Effector CD8-positive, alpha-beta T cell (primary cell): Measurements from ENCODE around the gene TCP11L2.

Experiments used
- DNase-seq: peaks from one replicate; lab custom pipeline; 2025; lab: John Stamatoyannopoulos, UW
- total RNA-seq, 4 experiments: gene quantifications; one replicate each; lab custom pipeline; 2026; lab: John Stamatoyannopoulos, UW

The TCP11L2 gene
- 70.3 to 134 (median 94.2) reads per million in 4 experiments for total RNA-seq

GRCh38 chr12:106302401-106303201, at the start of gene TCP11L2:
TSS of gene TCP11L2 (plus strand) at chr12:106302733. CDS start at chr12:106311076, 8,343 bp downstream.
- peak; percentile 88 for DNase-seq

- DNase-seq, result no peak
Observed at GRCh38 chr12:106254724-106255123, 47.8 kb upstream of the TCP11L2 start.

GRCh38 chr12:106255493-106255892, 47.0 kb upstream of the TCP11L2 start:
- DNase-seq, result no peak

GRCh38 chr12:106255952-106256351, 46.6 kb upstream of the TCP11L2 start:
- no peak for DNase-seq

GRCh38 chr12:106256524-106256923, 46.0 kb upstream of the TCP11L2 start:
- DNase-seq, result no peak

GRCh38 chr12:106258226-106258625, 44.3 kb upstream of the TCP11L2 start:
- no peak for DNase-seq

- no peak for DNase-seq
Observed at GRCh38 chr12:106258935-106259334, 43.6 kb upstream of the TCP11L2 start.

- no peak for DNase-seq
Observed at GRCh38 chr12:106265116-106265515, 37.4 kb upstream of the TCP11L2 start.

GRCh38 chr12:106267535-106267934, 35.0 kb upstream of the TCP11L2 start:
- no peak for DNase-seq

- DNase-seq, result no peak
Observed at GRCh38 chr12:106269150-106269771, 33.3 kb upstream of the TCP11L2 start.

- no peak for DNase-seq
Observed at GRCh38 chr12:106271575-106272505, 30.7 kb upstream of the TCP11L2 start.

- DNase-seq, result no peak
Observed at GRCh38 chr12:106273491-106273890, 29.0 kb upstream of the TCP11L2 start.

- DNase-seq, result no peak
Observed at GRCh38 chr12:106274012-106274411, 28.5 kb upstream of the TCP11L2 start.

- DNase-seq, result no peak
Observed at GRCh38 chr12:106274575-106275121, 27.9 kb upstream of the TCP11L2 start.

- no peak for DNase-seq
Observed at GRCh38 chr12:106275458-106275857, 27.1 kb upstream of the TCP11L2 start.

GRCh38 chr12:106276032-106276740, 26.3 kb upstream of the TCP11L2 start:
- no peak for DNase-seq

- DNase-seq, result no peak
Observed at GRCh38 chr12:106280106-106280505, 22.4 kb upstream of the TCP11L2 start.

GRCh38 chr12:106281056-106281782, 21.3 kb upstream of the TCP11L2 start:
- no peak for DNase-seq

- no peak for DNase-seq
Observed at GRCh38 chr12:106281804-106282203, 20.7 kb upstream of the TCP11L2 start.

GRCh38 chr12:106282457-106283097, 20.0 kb upstream of the TCP11L2 start:
- DNase-seq, result peak; percentile 13
